NCI-H226 (cell line): ENCODE measurements around the gene SPEG.
"Not testable (repeated sequence)": the region's sequence is repeated elsewhere in the genome, so short reads cannot be mapped to it uniquely, and the experiment has no call there.

Experiments used
- DNase-seq: peaks from one replicate; pipeline ENCODE4 v3.0.0-alpha.2; 2015

Gene SPEG

GRCh38 chr2:219434718-219435525 lies at the start of gene SPEG:
Gene SPEG, plus strand, starts transcription at chr2:219434843. Its CDS starts 135 bp downstream, at chr2:219434978.
- no peak for DNase-seq

GRCh38 chr2:219384859-219385258 lies 49.8 kb upstream of the SPEG start:
- no peak for DNase-seq

GRCh38 chr2:219385958-219386520 lies 48.6 kb upstream of the SPEG start:
- DNase-seq, result no peak

- DNase-seq, result no peak
These were observed 47.9 kb upstream of the SPEG start for GRCh38 chr2:219386532-219387280.

- peak; percentile 72 for DNase-seq
These were observed 47.1 kb upstream of the SPEG start, which contains the start of gene DNPEP for GRCh38 chr2:219387306-219388120. Gene DNPEP, minus strand, starts transcription at chr2:219387912. Its CDS starts 118 bp downstream, at chr2:219387794.

GRCh38 chr2:219388121-219388906 lies 46.3 kb upstream of the SPEG start:
- peak; percentile 85 for DNase-seq

- no peak for DNase-seq
These were observed 45.8 kb upstream of the SPEG start for GRCh38 chr2:219388907-219389156.

- no peak for DNase-seq
These were observed 41.9 kb upstream of the SPEG start for GRCh38 chr2:219392754-219393153.

GRCh38 chr2:219395056-219395455 lies 39.6 kb upstream of the SPEG start:
- not testable (repeated sequence) for DNase-seq

GRCh38 chr2:219395609-219396008 lies 39.0 kb upstream of the SPEG start:
- DNase-seq, result no peak

- DNase-seq, result no peak
These were observed 37.7 kb upstream of the SPEG start for GRCh38 chr2:219396863-219397457.

GRCh38 chr2:219398721-219399363 lies 35.8 kb upstream of the SPEG start:
- DNase-seq, result no peak

- no peak for DNase-seq
These were observed 34.7 kb upstream of the SPEG start for GRCh38 chr2:219399716-219400478.

- DNase-seq, result no peak
These were observed 34.1 kb upstream of the SPEG start for GRCh38 chr2:219400562-219400961.

- no peak for DNase-seq
These were observed 33.0 kb upstream of the SPEG start for GRCh38 chr2:219401606-219402005.

- peak; percentile 74 for DNase-seq
These were observed 31.8 kb upstream of the SPEG start for GRCh38 chr2:219402665-219403515.

GRCh38 chr2:219403861-219404260 lies 30.8 kb upstream of the SPEG start:
- DNase-seq, result no peak

GRCh38 chr2:219404291-219404910 lies 30.2 kb upstream of the SPEG start:
- no peak for DNase-seq

- no peak for DNase-seq
These were observed 29.7 kb upstream of the SPEG start for GRCh38 chr2:219404954-219405353.
